Thymus (tissue), 11 donors: ENCODE measurements around the gene GPS2. TPM values are rescaled to one million over a fixed set of nuclear protein-coding genes. Genes with fewer than 3 reads are reported as not detected.

Experiments used
- DNase-seq, 9 donors: peaks; one replicate each; pipeline ENCODE4 v3.0.0-alpha.2; 2013; ENCODE audit warnings: low spot score in 9 of 9, low read depth in 6 of 9, missing footprints in 1 of 9
- H3K27ac ChIP-seq, 2 donors: one replicate each; pipeline ENCODE4 v1.5.1; 2013; ENCODE audit warnings: control low read depth in 1 of 2, low read depth in 1 of 2, low read length in 1 of 2, mild to moderate bottlenecking in 1 of 2, moderate library complexity in 1 of 2
- H3K27me3 ChIP-seq, 2 donors: one replicate each; pipeline ENCODE4 v1.5.1; 2013; ENCODE audit warnings: low read length in 1 of 2; ENCODE audit not compliant: control insufficient read depth in 2 of 2, insufficient read depth in 1 of 2
- H3K36me3 ChIP-seq, 2 donors: one replicate each; pipeline ENCODE4 v1.5.1; 2013; ENCODE audit warnings: low read length in 1 of 2, mild to moderate bottlenecking in 1 of 2, moderate library complexity in 1 of 2; ENCODE audit not compliant: control insufficient read depth in 2 of 2, insufficient read depth in 2 of 2
- H3K4me1 ChIP-seq, 2 donors: one replicate each; pipeline ENCODE4 v1.5.1; 2013; ENCODE audit warnings: low read length in 2 of 2; ENCODE audit not compliant: control insufficient read depth in 2 of 2, insufficient read depth in 2 of 2
- H3K4me3 ChIP-seq, 2 donors: one replicate each; pipeline ENCODE4 v1.5.1; 2013; ENCODE audit warnings: low read length in 2 of 2, control low read depth in 1 of 2, mild to moderate bottlenecking in 1 of 2
- H3K9me3 ChIP-seq, 2 donors: one replicate each; pipeline ENCODE4 v1.5.1; 2013; ENCODE audit warnings: low read length in 1 of 2, mild to moderate bottlenecking in 1 of 2; ENCODE audit not compliant: control insufficient read depth in 2 of 2, insufficient read depth in 1 of 2
- WGBS: extraction: QIAGEN DNeasy Blood & Tissue Kit; methylation state at CpG from one replicate; pipeline ENCODE4 v1.1.7; 2013; 5-methylcytosine and 5-hydroxymethylcytosine counted together
- polyA plus RNA-seq: library from polyadenylated mRNA; stranded (reverse); fragments of 200-250 nt; gene quantifications from one replicate; pipeline ENCODE4 v1.2.3, GENCODE V29; 2013
- total RNA-seq: library from RNA; stranded (reverse); fragments of 120-200 nt; gene quantifications from one replicate; pipeline ENCODE4 v1.2.4, GENCODE V29; 2013
- donor health status: healthy.

The GPS2 gene
- total and polyA plus RNA-seq, 2 donors, result 49.2 to 71.3 TPM

GRCh38 chr17:7326186-7326585, 11.0 kb upstream of the GPS2 start:
- H3K4me1 ChIP-seq, result peaks cover 10 to 30% of the 10 kb centered on the region in 2 donors
- no peaks in the 10 kb centered on the region for H3K9me3 ChIP-seq
- H3K36me3 ChIP-seq, result peaks cover 51 to 54% of the 10 kb centered on the region in 2 donors
- no peaks in the 10 kb centered on the region for H3K27me3 ChIP-seq
- no peak overlapping the region for H3K27ac ChIP-seq
- no peak for DNase-seq
- H3K4me3 ChIP-seq, result no peak overlapping the region
- WGBS, result 97% methylated on average over 11 of the region's 11 CpGs

- H3K4me1 ChIP-seq, result peaks cover 5 to 19% of the 10 kb centered on the region in 2 donors
- H3K27me3 ChIP-seq, result no peaks in the 10 kb centered on the region
- H3K9me3 ChIP-seq, result no peaks in the 10 kb centered on the region
- WGBS, result 96% methylated on average over 19 of the region's 19 CpGs
- peaks cover 62 to 65% of the 10 kb centered on the region in 2 donors for H3K36me3 ChIP-seq
- no peak for DNase-seq
- no peak overlapping the region for H3K4me3 ChIP-seq
- H3K27ac ChIP-seq, result no peak overlapping the region
These were observed 9.9 kb upstream of the GPS2 start for GRCh38 chr17:7325031-7325528.

- Histone ChIP-seq H3K9me3 (no peaks in the 10 kb centered on the region), H3K27ac (no peak overlapping the region), H3K4me3 (no peak overlapping the region), H3K36me3 (peaks cover 62 to 66% of the 10 kb centered on the region in 2 donors), H3K4me1 (peaks cover 5 to 14% of the 10 kb centered on the region in 2 donors), H3K27me3 (no peaks in the 10 kb centered on the region)
- 93% methylated on average over 3 of the region's 3 CpGs for WGBS
- no peak for DNase-seq
These were observed 9.2 kb upstream of the GPS2 start for GRCh38 chr17:7324438-7324779.

GRCh38 chr17:7323731-7324437, 8.7 kb upstream of the GPS2 start:
- Histone ChIP-seq H3K36me3 (peaks cover 65 to 68% of the 10 kb centered on the region in 2 donors), H3K4me3 (no peak overlapping the region), H3K9me3 (no peaks in the 10 kb centered on the region), H3K4me1 (peaks cover 5 to 14% of the 10 kb centered on the region in 2 donors), H3K27ac (no peak overlapping the region), H3K27me3 (no peaks in the 10 kb centered on the region)
- WGBS, result 76% methylated on average over 39 of the region's 39 CpGs
- DNase-seq, result peak in 3 of 9 donors; percentile 47 to 63 (median 49)

GRCh38 chr17:7322520-7323194, 7.5 kb upstream of the GPS2 start:
- H3K27me3 ChIP-seq, result no peaks in the 10 kb centered on the region
- H3K4me1 ChIP-seq, result peaks cover 0 to 2% of the 10 kb centered on the region in 2 donors
- no peak overlapping the region for H3K4me3 ChIP-seq
- 98% methylated on average over 22 of the region's 22 CpGs for WGBS
- DNase-seq, result no peak
- peaks cover 78 to 81% of the 10 kb centered on the region in 2 donors for H3K36me3 ChIP-seq
- H3K9me3 ChIP-seq, result no peaks in the 10 kb centered on the region
- H3K27ac ChIP-seq, result no peak overlapping the region

- no peak for DNase-seq
- 97% methylated on average over 15 of the region's 15 CpGs for WGBS
- no peak overlapping the region for H3K27ac ChIP-seq
- no peaks in the 10 kb centered on the region for H3K4me1 ChIP-seq
- H3K36me3 ChIP-seq, result peaks cover 81 to 86% of the 10 kb centered on the region in 2 donors
- no peaks in the 10 kb centered on the region for H3K27me3 ChIP-seq
- H3K4me3 ChIP-seq, result no peak overlapping the region
- no peaks in the 10 kb centered on the region for H3K9me3 ChIP-seq
These were observed 6.3 kb upstream of the GPS2 start for GRCh38 chr17:7321466-7321865.

GRCh38 chr17:7318121-7318860, 3.1 kb upstream of the GPS2 start:
- Histone ChIP-seq H3K4me3 (no peak overlapping the region), H3K4me1 (peaks cover 11 to 18% of the 10 kb centered on the region in 2 donors)
- over 99% methylated on average over 13 of the region's 13 CpGs for WGBS

GRCh38 chr17:7317161-7317803, 2.1 kb upstream of the GPS2 start:
- WGBS, result 97% methylated on average over 16 of the region's 16 CpGs
- Histone ChIP-seq H3K4me1 (peaks cover 11 to 18% of the 10 kb centered on the region in 2 donors), H3K4me3 (no peak overlapping the region), H3K36me3 (peaks cover 54 to 70% of the 10 kb centered on the region in 2 donors), H3K27ac (no peak overlapping the region), H3K27me3 (no peaks in the 10 kb centered on the region), H3K9me3 (no peaks in the 10 kb centered on the region)
- DNase-seq, result no peak

More at GRCh38 chr17:7318121-7318860, 3.1 kb upstream of the GPS2 start:
- no peak overlapping the region for H3K27ac ChIP-seq
- peaks cover 54 to 70% of the 10 kb centered on the region in 2 donors for H3K36me3 ChIP-seq
- no peak for DNase-seq
- H3K27me3 ChIP-seq, result no peaks in the 10 kb centered on the region
- no peaks in the 10 kb centered on the region for H3K9me3 ChIP-seq
